ENCODE measurements around the gene MT1F.

Gene MT1F

GRCh38 chr16:56700195-56700594 is 42.4 kb downstream of the MT1F start:
- DNase-seq (ENCODE audit: low read depth) = no peak

- no peak for DNase-seq (ENCODE audit: low read depth)
These were observed 42.9 kb downstream of the MT1F start for GRCh38 chr16:56700631-56701030.

- DNase-seq (ENCODE audit: low read depth) = no peak
These were observed 43.8 kb downstream of the MT1F start for GRCh38 chr16:56701534-56701933.

GRCh38 chr16:56702836-56703235 is 45.1 kb downstream of the MT1F start:
- DNase-seq (ENCODE audit: low read depth) = no peak
